K562 (cell line): ENCODE measurements around the gene ZBTB38. TPM values are rescaled to one million over a fixed set of nuclear protein-coding genes. Genes with fewer than 3 reads are reported as not detected.
A peak's percentile ranks its signal among the peaks of the same experiment; 100 is the strongest.

ENCODE experiments used
- ATAC-seq: fragments of 200-7000 bp; cut with Tn5 transposase; 3 replicates; pipeline ENCODE4 v1.9.1; 2020; ENCODE audit warnings: moderate library complexity
- BruUV-seq: library from RNA; stranded (reverse); fragments of 400-500 nt; replicated peaks from 2 replicates; lab custom pipeline; 2021; lab: Mats Ljungman, UMichigan
- CTCF ChIA-PET: fragments of 300-600 bp; formaldehyde crosslinking; extraction: SDS; loops from one replicate; lab custom pipeline; 2021; ENCODE audit warnings: low intra/inter-chr PET ratio; lab: Yijun Ruan, JAX
- POLR2A ChIA-PET: fragments of 300-600, 350-650 bp; sonication (Branson Sonifier 250); formaldehyde crosslinking; extraction: SDS; loops from one replicate; lab custom pipeline; 2021; ENCODE audit warnings: antibody characterized with exemption, inconsistent platforms; lab: Yijun Ruan, JAX
- DNase-seq, 4 experiments: peaks; one replicate each; pipeline versions ENCODE4 v3.0.0 to v3.0.0-alpha.2; 2011 to 2018; ENCODE audit warnings: low spot score in 3 of 4, mixed read lengths in 3 of 4; ENCODE audit errors: extremely low read depth in 1 of 4
- FAIRE-seq: peaks from 2 replicates; lab custom pipeline; 2011; peaks lifted over from hg19 to GRCh38; lab: Jason Lieb, UNC
- H2AFZ ChIP-seq: 2 replicates; pipeline ENCODE4 v1.6.0; 2011; ENCODE audit warnings: low read depth, low read length, control low read depth, inconsistent platforms
- H3K27ac ChIP-seq: fragments of 200-600 bp; 3 replicates; pipeline ENCODE4 v1.8.0; 2011; ENCODE audit warnings: low read depth, mild to moderate bottlenecking, control low read depth, inconsistent platforms, low read length, moderate library complexity, mixed read lengths; ENCODE audit errors: extremely low read depth
- H3K27me3 ChIP-seq, 2 experiments: fragments of 300-600 bp in 1 of 2; 2 replicates in 1 of 2; 3 replicates in 1 of 2; pipeline versions ENCODE4 v1.6.0 to v1.8.0; 2011; ENCODE audit warnings: inconsistent platforms in 2 of 2, low read length in 2 of 2, mild to moderate bottlenecking in 1 of 2, mixed read lengths in 1 of 2, moderate library complexity in 1 of 2; ENCODE audit not compliant: control insufficient read depth in 2 of 2, insufficient read depth in 2 of 2
- H3K36me3 ChIP-seq: fragments of 300-600 bp; 3 replicates; pipeline ENCODE4 v1.8.0; 2011; ENCODE audit warnings: mild to moderate bottlenecking, low read length, inconsistent platforms; ENCODE audit not compliant: control insufficient read depth, insufficient read depth
- H3K4me1 ChIP-seq, 2 experiments: fragments of 200-600 bp in 1 of 2; replicated peaks in 1 of 2; 2 replicates in 1 of 2; 3 replicates in 1 of 2; pipeline versions ENCODE4 v1.5.1 to v1.8.0; 2011; ENCODE audit warnings: inconsistent platforms in 2 of 2, low read length in 2 of 2, mild to moderate bottlenecking in 1 of 2, mixed read lengths in 1 of 2, moderate library complexity in 1 of 2; ENCODE audit not compliant: control insufficient read depth in 2 of 2, insufficient read depth in 2 of 2
- H3K4me2 ChIP-seq: 2 replicates; pipeline ENCODE4 v1.6.1; 2011; ENCODE audit warnings: low read length, control low read depth, inconsistent platforms, mixed read lengths; ENCODE audit not compliant: insufficient read depth
- H3K4me3 ChIP-seq: fragments of 200-600 bp; sonication (generic), shearing (Covaris generic); 2 replicates; pipeline ENCODE4 v1.5.1; 2016; ENCODE audit warnings: control low read depth, inconsistent platforms
- H3K79me2 ChIP-seq: fragments of 200-600 bp; 3 replicates; pipeline ENCODE4 v1.8.0; 2011; ENCODE audit warnings: low read length, inconsistent platforms; ENCODE audit not compliant: control insufficient read depth, insufficient read depth
- H3K9ac ChIP-seq, 2 experiments: 2 replicates each; pipeline versions ENCODE4 v1.6.0 to v1.6.1; 2011; ENCODE audit warnings: low read depth in 2 of 2, low read length in 2 of 2, control low read depth in 1 of 2, inconsistent platforms in 1 of 2, mild to moderate bottlenecking in 1 of 2, mixed read lengths in 1 of 2; ENCODE audit not compliant: insufficient read depth in 1 of 2
- H3K9me1 ChIP-seq: one replicate; pipeline ENCODE4 v1.6.0; 2011; ENCODE audit warnings: inconsistent platforms, mild to moderate bottlenecking, low read length, moderate library complexity; ENCODE audit not compliant: control insufficient read depth, insufficient read depth
- H3K9me3 ChIP-seq: replicated peaks from 2 replicates; pipeline ENCODE4 v1.5.1; 2011; ENCODE audit warnings: low read depth, low read length, inconsistent platforms; ENCODE audit not compliant: control insufficient read depth, insufficient read depth
- H4K20me1 ChIP-seq: replicated peaks from 2 replicates; pipeline ENCODE4 v1.6.1; 2011; ENCODE audit warnings: low read length, inconsistent platforms, mixed read lengths; ENCODE audit not compliant: control insufficient read depth, insufficient read depth
- STAT5B ChIP-seq: fragments of 250-450 bp; sonication (Bioruptor Pico); IDR thresholded peaks from 2 replicates; pipeline ENCODE4 v1.8.0; 2021; ENCODE audit warnings: mild to moderate bottlenecking, inconsistent platforms
- in situ Hi-C: fragments of 300-500 bp; cut with MboI; formaldehyde crosslinking; loops from 4 replicates; pipeline ENCODE4 v1.15.0; 2018; ENCODE audit warnings: inconsistent platforms, mixed read lengths
- intact Hi-C: fragments of 100-400 bp; cut with micrococcal nuclease; formaldehyde crosslinking; loops from 2 replicates; pipeline ENCODE4 v1.14.2; 2022
- polyA plus RNA-seq, 8 experiments: library from polyadenylated mRNA; depleted of rRNA in 4 of 8; stranded (reverse) in 5 of 8; unstranded in 3 of 8; fragments of >200 nt; fragmentation: Nextera tagmentation in 2 of 8; fragmentation: Illumina TruSeq in 1 of 8; extraction: Ambion mirVana in 2 of 8; extraction: Trizol in 1 of 8; gene quantifications; 2 replicates each; pipeline versions ENCODE4 v1.2.1 to v1.2.3, GENCODE V29; 2011 to 2014; ENCODE audit warnings: inconsistent platforms in 1 of 8, missing spikeins in 1 of 8
- total RNA-seq, 7 experiments: library from RNA; depleted of rRNA in 6 of 7; stranded (reverse); fragments of >200 nt in 6 of 7; fragmentation: Illumina TruSeq in 2 of 7; extraction: Trizol in 2 of 7; gene quantifications; 2 replicates each; pipeline versions ENCODE4 v1.2.1 to v1.2.3, GENCODE V29; 2011 to 2021; ENCODE audit warnings: low replicate concordance in 1 of 7
- TF ChIP-seq, protein P1 (sequence below): fragments of 450-650 bp; conservative IDR thresholded peaks from 2 replicates; pipeline ENCODE4 v1.6.1; 2016; ENCODE audit warnings: missing genetic modification characterization, low read depth, mild to moderate bottlenecking, missing compliant biosample characterization, moderate library complexity
- TF ChIP-seq, protein P2 (sequence below): fragments of 450-650 bp; IDR thresholded peaks from 2 replicates; pipeline ENCODE4 v1.6.1; 2018; ENCODE audit not compliant: partially characterized antibody

Gene ZBTB38
- total and polyA plus RNA-seq, 9 of the 15 experiments (the other 6 are each of a cell fraction or from before 2014, with no cell fraction given), result 12.1 to 39.4 (median 22.9) TPM

DNA sequence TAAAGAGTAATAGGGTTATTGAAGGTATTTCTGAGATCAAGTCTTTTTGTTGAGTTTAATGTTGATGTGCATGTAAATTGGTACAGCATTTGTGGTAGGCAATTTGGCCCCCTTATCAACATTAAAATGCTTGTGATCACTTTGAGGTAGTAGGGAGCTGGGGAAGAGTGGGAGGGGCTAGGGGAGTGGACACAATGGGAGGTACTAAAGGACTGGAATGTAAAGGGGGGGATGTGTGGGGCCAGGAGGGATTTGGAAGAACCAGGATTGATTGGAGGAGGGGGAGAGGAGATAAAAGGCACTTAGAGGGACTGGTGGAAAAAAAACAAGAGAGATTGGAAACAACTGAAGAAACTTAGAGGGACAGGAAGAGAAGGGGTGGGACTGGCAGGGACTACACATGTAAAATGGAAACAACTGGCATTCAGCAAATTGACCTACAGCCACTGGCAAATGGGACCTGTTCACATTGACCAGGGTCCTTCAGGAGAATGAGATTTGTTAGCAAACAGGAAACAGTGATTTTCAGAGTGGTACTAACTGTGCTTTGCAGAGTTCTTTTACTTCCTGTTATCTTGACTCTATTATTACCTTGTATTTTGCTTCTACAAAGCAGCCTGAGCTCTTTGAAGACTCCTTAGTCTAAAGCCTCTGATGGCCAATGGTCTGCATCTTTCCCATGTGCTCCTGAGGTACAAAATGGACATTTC, 47.8 kb upstream of the ZBTB38 start:
- no peaks in the 10 kb centered on the region for H3K79me2 ChIP-seq
- in situ Hi-C loops (no loop called here), intact Hi-C loops (no loop called here)
- no peak overlapping the region for H3K4me2 ChIP-seq
- no peaks in the 10 kb centered on the region for H4K20me1 ChIP-seq
- H3K36me3 ChIP-seq, result no peaks in the 10 kb centered on the region
- H3K9me1 ChIP-seq, result no peaks in the 10 kb centered on the region
- ATAC-seq (0 out of 3 replicates have a peak, but pooled peaks have one; percentile 35), DNase-seq (no peak), FAIRE-seq (no peak)
- peaks cover 0 to 3% of the 10 kb centered on the region in 2 experiments; a peak in 1 of 5 replicates for H3K4me1 ChIP-seq
- peak overlapping the region; percentile 46; the same call in 1 of the 2 replicates for H2AFZ ChIP-seq
- TF ChIP-seq, protein P1, sequence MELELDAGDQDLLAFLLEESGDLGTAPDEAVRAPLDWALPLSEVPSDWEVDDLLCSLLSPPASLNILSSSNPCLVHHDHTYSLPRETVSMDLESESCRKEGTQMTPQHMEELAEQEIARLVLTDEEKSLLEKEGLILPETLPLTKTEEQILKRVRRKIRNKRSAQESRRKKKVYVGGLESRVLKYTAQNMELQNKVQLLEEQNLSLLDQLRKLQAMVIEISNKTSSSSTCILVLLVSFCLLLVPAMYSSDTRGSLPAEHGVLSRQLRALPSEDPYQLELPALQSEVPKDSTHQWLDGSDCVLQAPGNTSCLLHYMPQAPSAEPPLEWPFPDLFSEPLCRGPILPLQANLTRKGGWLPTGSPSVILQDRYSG (tag), result no peak
- TF ChIP-seq, protein P2, sequence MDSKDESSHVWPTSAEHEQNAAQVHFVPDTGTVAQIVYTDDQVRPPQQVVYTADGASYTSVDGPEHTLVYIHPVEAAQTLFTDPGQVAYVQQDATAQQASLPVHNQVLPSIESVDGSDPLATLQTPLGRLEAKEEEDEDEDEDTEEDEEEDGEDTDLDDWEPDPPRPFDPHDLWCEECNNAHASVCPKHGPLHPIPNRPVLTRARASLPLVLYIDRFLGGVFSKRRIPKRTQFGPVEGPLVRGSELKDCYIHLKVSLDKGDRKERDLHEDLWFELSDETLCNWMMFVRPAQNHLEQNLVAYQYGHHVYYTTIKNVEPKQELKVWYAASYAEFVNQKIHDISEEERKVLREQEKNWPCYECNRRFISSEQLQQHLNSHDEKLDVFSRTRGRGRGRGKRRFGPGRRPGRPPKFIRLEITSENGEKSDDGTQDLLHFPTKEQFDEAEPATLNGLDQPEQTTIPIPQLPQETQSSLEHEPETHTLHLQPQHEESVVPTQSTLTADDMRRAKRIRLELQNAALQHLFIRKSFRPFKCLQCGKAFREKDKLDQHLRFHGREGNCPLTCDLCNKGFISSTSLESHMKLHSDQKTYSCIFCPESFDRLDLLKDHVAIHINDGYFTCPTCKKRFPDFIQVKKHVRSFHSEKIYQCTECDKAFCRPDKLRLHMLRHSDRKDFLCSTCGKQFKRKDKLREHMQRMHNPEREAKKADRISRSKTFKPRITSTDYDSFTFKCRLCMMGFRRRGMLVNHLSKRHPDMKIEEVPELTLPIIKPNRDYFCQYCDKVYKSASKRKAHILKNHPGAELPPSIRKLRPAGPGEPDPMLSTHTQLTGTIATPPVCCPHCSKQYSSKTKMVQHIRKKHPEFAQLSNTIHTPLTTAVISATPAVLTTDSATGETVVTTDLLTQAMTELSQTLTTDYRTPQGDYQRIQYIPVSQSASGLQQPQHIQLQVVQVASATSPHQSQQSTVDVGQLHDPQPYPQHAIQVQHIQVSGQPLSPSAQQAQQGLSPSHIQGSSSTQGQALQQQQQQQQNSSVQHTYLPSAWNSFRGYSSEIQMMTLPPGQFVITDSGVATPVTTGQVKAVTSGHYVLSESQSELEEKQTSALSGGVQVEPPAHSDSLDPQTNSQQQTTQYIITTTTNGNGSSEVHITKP, result peak; percentile 94
- no peak for TF ChIP-seq STAT5B (CRISPR knock-in tag)
- POLR2A ChIA-PET, result interaction anchor here (0.6 kb wide), 1 partner anchor 22 kb away, joined by 3 read pairs; no protein-coding TSS in a partner anchor
- H3K9me3 ChIP-seq, result no peaks in the 10 kb centered on the region; the same call in 1 of the 2 replicates
- H3K27me3 ChIP-seq, result no peaks in the 10 kb centered on the region
- H3K4me3 ChIP-seq, result no peak overlapping the region
- CTCF ChIA-PET, result no interaction called here
- BruUV-seq, result no TSS peak
- H3K27ac ChIP-seq, result no peak overlapping the region
- H3K9ac ChIP-seq, result no peak overlapping the region
